ENCODE results near the gene RAB7B.

DNA sequence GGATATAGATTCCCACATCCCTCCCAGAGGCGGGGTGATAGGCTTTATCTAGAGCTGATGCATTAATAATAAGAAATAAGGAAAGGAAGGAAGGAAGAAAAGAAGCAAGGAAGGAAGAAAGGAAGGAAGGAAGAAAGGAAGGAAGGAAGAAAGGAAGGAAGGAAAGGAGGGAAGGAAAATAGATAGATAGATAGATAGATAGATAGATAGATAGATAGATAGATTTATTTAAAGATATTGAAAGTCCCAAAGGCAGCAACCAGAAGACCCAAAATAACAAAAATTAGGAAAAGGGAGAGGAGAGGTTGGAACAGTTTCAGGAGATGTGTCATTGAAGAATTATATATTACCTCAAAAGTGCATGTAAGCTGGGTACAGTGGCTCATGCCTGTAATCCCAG, 47.7 kb downstream of the RAB7B start:
- TF ChIP-seq EZH2 (optimal IDR thresholded peaks at IDR 0.05; ENCODE audit: low read depth, low read length): no peak
- no peak for TF ChIP-seq CTCF (IDR thresholded peaks at IDR 0.05; ENCODE audit: low read length)

All from MM.1S (cell line).